Activated naive CD8-positive, alpha-beta T cell treated with anti-CD3 and anti-CD28 coated beads for 36 hours (primary cell): ENCODE measurements around the gene CIB2. TPM values are rescaled to one million over a fixed set of nuclear protein-coding genes. Genes with fewer than 3 reads are reported as not detected.

Experiments used
- DNase-seq: peaks from one replicate; pipeline ENCODE4 v3.0.0; 2021
- H3K27ac Mint-ChIP-seq: one replicate; pipeline ENCODE4 v1.8.0; 2022; ENCODE audit warnings: mild to moderate bottlenecking, moderate library complexity, mixed read lengths
- H3K27me3 Mint-ChIP-seq: one replicate; pipeline ENCODE4 v1.8.0; 2022; ENCODE audit warnings: mild to moderate bottlenecking, mixed read lengths
- H3K36me3 Mint-ChIP-seq: one replicate; pipeline ENCODE4 v1.8.0; 2021; ENCODE audit warnings: mild to moderate bottlenecking, mixed read lengths
- H3K4me1 Mint-ChIP-seq: one replicate; pipeline ENCODE4 v1.8.0; 2021; ENCODE audit warnings: mixed read lengths
- H3K4me3 Mint-ChIP-seq: one replicate; pipeline ENCODE4 v1.8.0; 2022; ENCODE audit warnings: mild to moderate bottlenecking, moderate library complexity, mixed read lengths
- H3K9me3 Mint-ChIP-seq: one replicate; pipeline ENCODE4 v1.8.0; 2022; ENCODE audit warnings: mixed read lengths
- total RNA-seq, 2 experiments: library from RNA; stranded (reverse); gene quantifications; one replicate each; pipeline ENCODE4 v1.2.3, GENCODE V29; 2021

CIB2 gene
- total RNA-seq: 1 to 10 TPM; 1.8 to 1.9 TPM

- Mint-ChIP-seq H3K9me3 (no peaks in the 10 kb centered on the region), H3K27me3 (no peaks in the 10 kb centered on the region), H3K36me3 (no peaks in the 10 kb centered on the region), H3K4me1 (peaks cover 19% of the 10 kb centered on the region), H3K27ac (peak within 1 kb of the TSS; percentile 72), H3K4me3 (peak within 1 kb of the TSS; percentile 83)
- peak; percentile 88 for DNase-seq
Observed at GRCh38 chr15:78131295-78132061, at the start of gene CIB2. Gene CIB2 (minus strand): TSS chr15:78131445. CDS start chr15:78131215, 230 bp downstream.

GRCh38 chr15:78179906-78180305, 48.7 kb upstream of the CIB2 start:
- no peak for DNase-seq
- Mint-ChIP-seq H3K36me3 (no peaks in the 10 kb centered on the region), H3K4me3 (no peak overlapping the region), H3K9me3 (no peaks in the 10 kb centered on the region), H3K4me1 (no peaks in the 10 kb centered on the region), H3K27ac (no peak overlapping the region), H3K27me3 (no peaks in the 10 kb centered on the region)

DNA sequence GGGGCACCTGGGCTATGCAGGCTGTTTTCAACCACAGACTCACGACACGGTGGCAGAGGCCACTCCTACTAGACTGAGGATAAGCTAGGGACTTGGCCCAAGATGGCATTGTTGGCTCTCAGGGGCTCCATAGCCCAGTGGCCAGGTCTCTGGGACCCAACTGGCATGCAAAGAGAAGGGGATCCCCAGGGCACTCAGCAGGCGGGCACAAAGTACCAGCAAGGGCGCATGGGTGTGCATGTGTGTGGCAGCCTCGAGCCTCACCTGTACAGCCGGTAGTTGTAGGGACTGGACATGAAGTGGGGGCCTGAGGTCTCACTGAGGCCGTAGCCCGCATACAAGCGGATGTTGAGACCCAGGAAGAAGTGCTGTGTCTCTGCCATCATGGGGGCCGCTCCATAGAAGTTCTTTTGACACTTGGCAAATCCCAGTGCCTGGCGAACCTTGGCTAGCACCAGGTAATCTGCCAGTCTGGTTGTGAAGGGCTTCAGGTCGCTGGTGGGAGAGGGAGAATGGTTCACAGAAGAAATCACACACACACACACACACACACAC, 48.1 kb upstream of the CIB2 start:
- Mint-ChIP-seq H3K9me3 (no peaks in the 10 kb centered on the region), H3K4me3 (no peak overlapping the region), H3K27me3 (no peaks in the 10 kb centered on the region), H3K27ac (no peak overlapping the region), H3K36me3 (peaks cover 2% of the 10 kb centered on the region), H3K4me1 (peaks cover 4% of the 10 kb centered on the region)
- no peak for DNase-seq

- H3K9me3 Mint-ChIP-seq: no peaks in the 10 kb centered on the region
- H3K4me1 Mint-ChIP-seq: peaks cover 13% of the 10 kb centered on the region
- no peak overlapping the region for H3K27ac Mint-ChIP-seq
- no peak for DNase-seq
- H3K4me3 Mint-ChIP-seq: no peak overlapping the region
- H3K36me3 Mint-ChIP-seq: peaks cover 7% of the 10 kb centered on the region
- no peaks in the 10 kb centered on the region for H3K27me3 Mint-ChIP-seq
Observed at GRCh38 chr15:78178064-78178463, 46.8 kb upstream of the CIB2 start.

- peaks cover 12% of the 10 kb centered on the region for H3K36me3 Mint-ChIP-seq
- H3K27ac Mint-ChIP-seq: no peak overlapping the region
- H3K27me3 Mint-ChIP-seq: no peaks in the 10 kb centered on the region
- peak; percentile 35 for DNase-seq
- peaks cover 15% of the 10 kb centered on the region for H3K4me1 Mint-ChIP-seq
- no peak overlapping the region for H3K4me3 Mint-ChIP-seq
- H3K9me3 Mint-ChIP-seq: no peaks in the 10 kb centered on the region
Observed at GRCh38 chr15:78177447-78177873, 46.2 kb upstream of the CIB2 start.

GRCh38 chr15:78175330-78175729, 44.1 kb upstream of the CIB2 start:
- no peak for DNase-seq
- no peak overlapping the region for H3K4me3 Mint-ChIP-seq
- H3K9me3 Mint-ChIP-seq: no peaks in the 10 kb centered on the region
- no peaks in the 10 kb centered on the region for H3K27me3 Mint-ChIP-seq
- peaks cover 20% of the 10 kb centered on the region for H3K4me1 Mint-ChIP-seq
- no peak overlapping the region for H3K27ac Mint-ChIP-seq
- peaks cover 27% of the 10 kb centered on the region for H3K36me3 Mint-ChIP-seq

GRCh38 chr15:78174401-78174800, 43.2 kb upstream of the CIB2 start:
- Mint-ChIP-seq H3K4me1 (peaks cover 20% of the 10 kb centered on the region), H3K27me3 (no peaks in the 10 kb centered on the region), H3K36me3 (peaks cover 30% of the 10 kb centered on the region), H3K4me3 (peak overlapping the region; percentile 3), H3K9me3 (no peaks in the 10 kb centered on the region), H3K27ac (no peak overlapping the region)
- peak; percentile 23 for DNase-seq

GRCh38 chr15:78171864-78172472, 40.7 kb upstream of the CIB2 start:
- peaks cover 42% of the 10 kb centered on the region for H3K36me3 Mint-ChIP-seq
- H3K4me1 Mint-ChIP-seq: peaks cover 29% of the 10 kb centered on the region

GRCh38 chr15:78170848-78171773, 39.9 kb upstream of the CIB2 start:
- H3K27me3 Mint-ChIP-seq: no peaks in the 10 kb centered on the region
- no peak for DNase-seq
- peaks cover 49% of the 10 kb centered on the region for H3K36me3 Mint-ChIP-seq
- peak overlapping the region; percentile 57 for H3K27ac Mint-ChIP-seq
- no peaks in the 10 kb centered on the region for H3K9me3 Mint-ChIP-seq
- H3K4me1 Mint-ChIP-seq: peaks cover 34% of the 10 kb centered on the region
- H3K4me3 Mint-ChIP-seq: no peak overlapping the region

More at GRCh38 chr15:78171864-78172472, 40.7 kb upstream of the CIB2 start:
- DNase-seq: no peak
- H3K4me3 Mint-ChIP-seq: no peak overlapping the region
- no peaks in the 10 kb centered on the region for H3K9me3 Mint-ChIP-seq
- H3K27me3 Mint-ChIP-seq: no peaks in the 10 kb centered on the region
- no peak overlapping the region for H3K27ac Mint-ChIP-seq

DNA sequence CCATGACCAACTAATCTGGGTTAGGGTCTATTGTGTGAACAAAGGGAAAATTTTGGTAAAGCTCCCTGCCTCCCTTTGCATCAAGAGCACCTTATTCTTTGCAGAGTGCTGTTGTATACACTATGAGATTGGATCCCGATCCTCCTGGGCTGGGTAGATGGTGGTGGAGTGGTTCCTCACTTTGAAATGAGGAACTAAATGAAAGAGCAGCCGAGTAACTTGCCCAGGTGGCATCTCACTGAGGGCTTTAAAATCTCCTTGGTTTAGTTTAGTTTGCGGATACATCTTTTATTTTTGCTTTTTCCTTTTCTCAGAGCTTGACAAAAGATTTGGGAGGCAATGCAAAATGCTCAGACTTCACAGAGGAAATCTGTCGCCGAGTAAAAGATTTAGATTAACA, 37.4 kb upstream of the CIB2 start:
- Mint-ChIP-seq H3K27ac (no peak overlapping the region), H3K27me3 (no peaks in the 10 kb centered on the region), H3K36me3 (peaks cover 59% of the 10 kb centered on the region), H3K9me3 (no peaks in the 10 kb centered on the region), H3K4me1 (peaks cover 26% of the 10 kb centered on the region), H3K4me3 (no peak overlapping the region)
- DNase-seq: no peak

GRCh38 chr15:78167227-78167888, 36.1 kb upstream of the CIB2 start:
- DNase-seq: peak; percentile 26
- H3K27me3 Mint-ChIP-seq: no peaks in the 10 kb centered on the region
- H3K4me3 Mint-ChIP-seq: no peak overlapping the region
- H3K4me1 Mint-ChIP-seq: peaks cover 20% of the 10 kb centered on the region
- peaks cover 55% of the 10 kb centered on the region for H3K36me3 Mint-ChIP-seq
- peak overlapping the region; percentile 62 for H3K27ac Mint-ChIP-seq
- no peaks in the 10 kb centered on the region for H3K9me3 Mint-ChIP-seq

DNA sequence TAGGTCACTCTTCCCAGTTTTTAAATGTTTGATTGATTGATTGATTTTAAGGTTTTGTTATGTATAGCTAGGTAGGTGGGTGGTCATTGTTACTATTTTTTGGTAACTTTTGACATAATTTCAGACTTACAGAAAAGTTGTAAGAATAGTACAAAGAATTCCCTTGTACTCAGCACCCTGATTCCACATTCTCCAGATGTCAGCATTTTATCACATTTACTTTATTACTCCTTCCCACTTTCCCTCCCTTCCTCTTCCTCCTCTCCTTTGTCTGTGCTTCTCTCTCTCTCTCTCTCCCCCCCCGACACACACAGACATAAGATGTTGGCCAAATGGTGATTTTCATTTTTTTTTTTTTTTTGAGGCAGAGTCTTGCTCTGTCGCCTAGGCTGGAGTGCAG, 32.8 kb upstream of the CIB2 start:
- Mint-ChIP-seq H3K9me3 (no peaks in the 10 kb centered on the region), H3K4me1 (peaks cover 15% of the 10 kb centered on the region), H3K27ac (no peak overlapping the region), H3K4me3 (no peak overlapping the region), H3K27me3 (no peaks in the 10 kb centered on the region), H3K36me3 (peaks cover 44% of the 10 kb centered on the region)
- DNase-seq: no peak

- H3K9me3 Mint-ChIP-seq: no peaks in the 10 kb centered on the region
- H3K27ac Mint-ChIP-seq: peak overlapping the region; percentile 68
- H3K4me3 Mint-ChIP-seq: no peak overlapping the region
- no peaks in the 10 kb centered on the region for H3K27me3 Mint-ChIP-seq
- peak; percentile 35 for DNase-seq
- peaks cover 35% of the 10 kb centered on the region for H3K36me3 Mint-ChIP-seq
- peaks cover 8% of the 10 kb centered on the region for H3K4me1 Mint-ChIP-seq
Observed at GRCh38 chr15:78162038-78162437, 30.8 kb upstream of the CIB2 start.

DNA sequence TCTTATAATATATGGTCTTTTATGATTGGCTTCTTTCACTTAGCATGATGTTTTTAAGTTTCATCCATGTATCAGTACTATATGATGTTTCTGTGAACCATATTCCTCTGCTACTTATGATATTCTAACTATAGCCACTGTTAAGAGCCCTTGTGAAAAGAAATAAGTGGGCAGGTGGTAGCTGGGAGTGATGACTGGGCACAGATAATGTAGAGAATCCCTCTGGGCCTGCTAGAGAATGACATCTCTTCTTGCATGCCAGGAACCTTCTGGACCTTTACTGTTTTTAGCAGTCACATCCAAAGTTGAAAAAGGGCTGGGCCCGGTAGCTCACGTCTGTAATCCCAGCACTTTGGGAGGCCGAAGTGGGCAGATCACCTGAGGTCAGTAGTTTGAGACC, 28.1 kb upstream of the CIB2 start:
- peaks cover 1% of the 10 kb centered on the region for H3K4me1 Mint-ChIP-seq
- no peak overlapping the region for H3K27ac Mint-ChIP-seq
- no peaks in the 10 kb centered on the region for H3K27me3 Mint-ChIP-seq
- H3K4me3 Mint-ChIP-seq: no peak overlapping the region
- no peak for DNase-seq
- no peaks in the 10 kb centered on the region for H3K9me3 Mint-ChIP-seq
- H3K36me3 Mint-ChIP-seq: peaks cover 19% of the 10 kb centered on the region
